GM18508 (cell line): ENCODE measurements around the gene RABGAP1.

Source experiments
- ATAC-seq: cut with Tn5 transposase; IDR thresholded peaks from one replicate; pipeline ENCODE4 v1.9.1; 2021; ENCODE audit warnings: moderate number of reproducible peaks; ENCODE audit not compliant: insufficient read depth, unreplicated experiment

The RABGAP1 gene

DNA sequence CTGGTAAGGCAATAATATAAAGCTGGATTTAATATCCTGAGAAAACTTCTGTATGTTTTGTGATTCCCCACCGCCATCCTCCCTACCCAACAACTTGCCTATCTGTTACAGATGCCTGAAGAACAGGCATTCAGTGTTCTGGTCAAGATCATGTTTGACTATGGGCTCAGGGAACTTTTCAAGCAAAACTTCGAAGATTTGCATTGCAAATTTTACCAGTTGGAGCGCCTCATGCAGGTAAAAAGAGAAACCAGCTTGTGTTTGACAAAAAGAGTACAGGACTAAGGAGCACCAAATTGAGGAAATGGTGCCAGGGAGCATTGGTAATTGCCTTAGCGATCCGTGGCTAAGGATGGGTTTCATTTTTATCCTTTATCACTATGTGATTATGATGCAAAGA, 132.6 kb downstream of the RABGAP1 start:
- no peak for ATAC-seq

DNA sequence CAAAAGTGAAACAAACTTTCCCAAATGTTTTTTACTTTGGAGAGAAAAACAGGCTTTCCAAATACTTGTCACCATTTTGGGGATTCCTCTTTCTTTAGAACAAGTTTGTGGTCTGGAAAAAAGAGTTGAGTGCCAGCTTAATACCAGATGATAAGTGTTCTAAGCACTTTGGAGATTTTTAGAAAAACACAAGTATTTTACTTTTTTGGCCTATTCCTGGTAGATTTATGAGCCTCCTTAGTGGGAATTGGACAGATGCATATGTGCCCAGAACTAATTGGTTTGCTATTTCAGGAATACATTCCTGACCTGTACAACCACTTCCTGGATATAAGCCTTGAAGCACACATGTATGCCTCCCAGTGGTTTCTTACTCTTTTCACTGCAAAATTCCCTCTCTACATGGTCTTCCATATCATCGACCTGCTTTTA, 133.2 kb downstream of the RABGAP1 start:
- ATAC-seq = no peak

DNA sequence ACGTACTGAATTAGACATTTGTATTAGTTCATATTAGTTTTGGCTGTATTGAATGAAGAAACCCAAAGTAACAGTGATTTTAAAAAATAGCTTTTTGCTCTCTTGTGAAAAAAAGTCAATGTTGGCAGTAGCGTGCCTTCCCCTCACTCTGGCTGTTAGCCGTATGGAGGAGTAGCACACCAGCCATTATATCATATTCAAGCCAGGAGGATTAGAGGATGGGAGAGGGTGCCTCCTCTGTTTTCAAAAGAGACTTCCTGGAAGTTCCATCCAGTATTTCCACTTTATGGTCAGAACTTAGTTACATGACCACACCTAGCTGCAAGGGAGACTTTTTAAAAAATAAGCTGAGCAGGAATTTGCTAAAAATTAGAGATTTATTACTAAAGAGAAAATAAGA, 133.8 kb downstream of the RABGAP1 start:
- no peak for ATAC-seq

DNA sequence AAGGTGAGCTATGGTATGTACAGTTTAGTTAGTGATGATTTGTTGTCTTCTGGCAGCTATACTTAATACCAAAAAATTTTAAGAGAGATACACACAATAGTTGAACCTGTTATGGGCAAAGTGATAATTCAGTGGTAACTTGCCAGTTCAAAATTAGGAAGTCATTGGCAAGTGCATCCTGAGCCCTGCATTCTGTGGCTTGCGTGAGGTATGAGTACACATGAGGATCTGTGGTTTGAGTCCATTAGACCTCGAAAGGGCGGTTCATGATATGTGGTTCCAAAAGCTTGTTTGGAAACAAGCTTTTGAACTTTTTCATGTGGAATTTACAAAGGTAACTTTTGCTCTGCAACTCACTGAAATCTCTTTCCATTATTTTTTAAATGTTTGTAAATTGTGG, 139.6 kb downstream of the RABGAP1 start:
- no peak for ATAC-seq

DNA sequence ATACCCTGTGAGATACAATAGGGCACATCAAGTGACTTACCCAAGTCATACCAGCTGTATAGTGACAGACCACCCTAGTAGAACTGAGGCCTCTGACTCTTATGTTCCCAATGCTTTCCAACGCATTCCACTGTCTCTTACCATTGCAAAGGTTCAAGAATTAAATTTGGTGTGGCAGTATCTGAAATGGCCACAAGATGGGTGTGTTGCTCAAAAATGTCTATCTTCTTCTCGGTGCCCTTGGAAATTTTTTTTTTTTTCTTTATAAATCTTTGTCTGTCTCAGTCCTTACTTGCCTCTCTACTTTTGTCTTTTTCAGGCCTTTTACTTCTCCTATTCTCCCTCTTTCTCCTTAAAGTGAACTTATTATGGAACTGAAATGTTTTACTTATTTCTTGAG, 141.0 kb downstream of the RABGAP1 start:
- no peak for ATAC-seq

DNA sequence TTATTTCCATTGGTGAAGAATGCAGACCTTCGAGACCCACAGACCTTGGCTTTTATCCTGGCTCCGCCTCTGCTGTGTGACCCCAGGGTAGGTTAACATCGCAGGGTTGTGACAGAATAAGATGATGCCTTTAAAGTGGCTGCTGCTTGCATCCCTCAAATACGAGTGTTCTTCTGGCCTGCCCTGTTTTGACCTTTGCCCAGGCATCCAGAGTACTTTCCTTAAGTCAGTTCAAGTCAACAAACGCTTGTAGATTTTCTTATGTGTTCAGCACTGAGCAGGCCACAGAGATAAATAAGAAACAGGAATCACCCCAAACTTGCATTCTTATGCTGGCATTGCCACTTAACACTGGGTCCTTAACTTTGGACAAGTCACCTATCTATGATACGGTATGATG, 142.9 kb downstream of the RABGAP1 start:
- ATAC-seq = no peak

DNA sequence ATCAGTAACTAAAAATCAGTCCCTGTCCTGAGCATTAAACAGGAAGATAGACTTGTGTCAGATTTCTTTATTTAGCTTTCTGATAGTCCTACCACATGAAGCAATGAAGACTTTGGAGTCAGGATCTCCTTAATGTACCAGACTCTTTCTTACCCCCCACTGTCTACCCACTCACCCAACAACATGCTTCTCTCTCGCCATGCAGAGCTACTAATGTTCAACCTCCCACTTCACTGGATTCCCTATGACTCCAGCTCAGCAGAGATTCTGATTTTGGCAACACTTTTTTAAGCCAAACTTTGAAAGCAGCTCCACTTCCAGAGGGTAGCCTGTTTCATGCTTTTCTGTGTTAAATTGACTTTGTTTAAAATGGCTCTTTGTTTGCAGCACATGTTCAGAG, 143.4 kb downstream of the RABGAP1 start:
- ATAC-seq = no peak

DNA sequence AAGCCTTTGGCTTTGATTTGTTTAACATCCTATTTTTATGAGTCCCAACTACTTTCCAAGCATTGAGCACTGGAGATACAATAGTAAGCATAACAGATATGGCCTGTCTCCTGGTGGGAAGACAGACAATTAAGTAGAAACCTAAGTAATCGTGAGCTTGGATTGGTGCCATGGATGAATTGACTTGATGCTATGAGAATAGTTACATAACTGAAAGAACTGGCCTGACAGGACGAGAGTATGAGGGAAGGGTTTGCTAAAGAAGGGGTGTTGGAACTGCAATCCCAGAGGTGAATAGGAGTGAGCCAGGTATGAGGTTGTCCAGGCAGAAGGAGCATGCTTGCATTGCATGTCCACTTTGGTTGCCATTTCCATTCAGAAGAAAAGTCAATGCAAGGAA, 145.1 kb downstream of the RABGAP1 start:
- ATAC-seq = no peak

DNA sequence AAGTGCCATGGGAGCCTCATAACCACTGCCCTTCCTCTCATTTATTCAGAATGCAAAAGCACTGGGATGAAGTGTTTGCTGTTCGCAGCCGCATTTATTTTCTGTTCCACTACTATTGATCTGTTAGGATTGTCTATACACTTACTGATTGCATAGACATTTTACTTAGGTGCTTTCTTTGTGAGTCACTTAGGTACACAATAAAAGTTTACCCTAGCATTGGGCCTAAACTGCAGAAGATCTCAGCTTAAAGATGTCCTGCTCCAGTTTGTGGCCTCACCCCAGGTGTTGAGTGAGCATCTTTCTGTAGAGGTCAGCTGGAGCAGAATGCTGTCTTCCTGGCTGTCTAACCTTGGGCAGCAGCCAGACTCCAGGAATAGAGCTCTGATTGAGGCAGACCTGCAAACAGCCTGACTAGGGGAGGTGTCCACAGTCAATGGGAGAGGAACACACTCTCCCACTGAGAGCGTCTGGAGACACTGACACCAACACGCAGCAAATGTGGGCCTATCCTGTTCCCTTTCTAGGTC, 146.6 kb downstream of the RABGAP1 start:
- no peak for ATAC-seq

DNA sequence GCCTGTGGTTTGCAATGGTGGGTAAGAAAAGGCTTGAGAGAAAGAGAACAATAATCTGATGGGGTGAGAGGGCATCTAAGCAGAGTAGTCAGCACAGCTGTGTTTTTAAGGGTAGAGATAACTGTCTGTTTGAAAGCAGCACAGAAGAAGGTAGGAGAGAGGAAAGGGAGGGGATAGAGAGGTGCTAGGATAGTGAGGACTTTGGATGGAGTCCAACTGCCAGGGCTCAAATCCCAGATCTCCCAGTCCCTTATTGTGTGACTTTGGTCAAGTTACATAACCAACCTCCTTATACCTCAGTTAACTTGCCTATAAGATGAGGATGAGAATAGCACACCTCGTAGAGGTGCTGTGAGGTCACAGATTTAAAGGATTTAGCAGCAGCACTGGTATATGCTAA, 148.2 kb downstream of the RABGAP1 start:
- no peak for ATAC-seq

DNA sequence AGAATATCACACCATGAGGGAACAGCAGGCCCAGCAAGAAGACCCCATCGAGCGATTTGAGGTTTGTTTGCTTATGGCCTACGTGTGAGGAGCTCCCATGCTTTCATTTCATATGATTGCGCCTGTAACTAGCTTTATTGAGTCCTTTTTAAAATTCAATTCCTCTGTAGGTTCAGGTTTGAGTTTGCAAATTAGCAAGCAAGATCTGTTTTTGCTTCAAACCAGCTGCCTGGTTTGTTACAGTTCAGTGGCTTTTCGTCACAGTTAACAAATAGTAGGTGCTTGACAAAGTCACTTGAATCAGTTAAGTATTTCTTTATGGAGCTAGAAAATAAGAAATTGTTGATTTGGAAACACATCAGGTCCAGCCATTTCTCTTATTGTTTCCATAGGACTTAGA, 149.0 kb downstream of the RABGAP1 start:
- ATAC-seq = no peak

DNA sequence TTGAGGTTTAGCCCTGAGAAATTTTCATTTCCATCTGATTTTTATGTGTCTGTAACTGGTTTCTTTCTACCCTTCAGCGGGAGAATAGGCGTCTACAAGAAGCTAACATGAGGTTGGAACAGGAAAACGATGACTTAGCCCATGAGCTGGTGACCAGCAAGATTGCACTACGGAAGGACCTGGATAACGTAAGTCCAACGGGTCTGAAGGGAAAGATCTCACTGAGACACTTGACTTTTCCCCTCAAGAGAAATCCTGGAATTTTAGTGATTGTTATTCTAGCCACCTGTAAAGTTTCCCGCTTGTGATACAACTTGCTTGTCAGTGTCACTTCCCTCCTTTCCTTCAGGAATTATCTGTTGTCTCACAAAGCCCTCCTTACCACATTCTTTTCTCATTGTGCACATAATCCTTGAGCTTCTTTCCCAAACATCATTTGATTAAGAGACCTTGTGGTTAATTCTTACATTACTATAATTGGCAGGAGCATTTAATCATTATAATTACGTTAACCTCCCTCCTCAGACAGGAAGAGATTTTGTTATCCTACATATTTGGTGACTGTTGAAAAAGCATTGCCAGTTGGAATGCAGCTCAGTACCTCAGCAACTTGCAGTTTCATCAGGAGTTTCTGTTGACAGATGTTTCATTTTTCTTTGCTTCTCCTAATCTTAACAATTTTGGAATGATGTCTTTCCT, 149.5 kb downstream of the RABGAP1 start:
- ATAC-seq = no peak

DNA sequence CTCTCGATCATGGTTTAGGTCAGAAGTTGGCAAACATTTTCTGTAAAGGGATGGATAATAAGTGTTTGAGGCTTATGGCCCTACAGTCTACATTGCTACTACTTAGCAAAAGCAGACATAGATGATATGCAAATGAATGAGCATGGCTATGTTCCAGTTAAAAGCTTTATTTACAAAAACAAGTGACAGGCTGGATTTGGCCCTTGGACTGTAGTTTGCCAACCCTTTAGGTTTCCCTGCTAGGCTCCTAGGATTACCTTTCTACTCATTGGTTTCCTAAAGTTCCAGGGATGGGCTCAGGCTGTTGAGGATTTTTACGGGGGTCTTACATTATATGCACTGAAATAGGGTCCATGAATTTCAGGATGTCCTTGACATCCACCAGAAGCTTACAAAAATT, 150.1 kb downstream of the RABGAP1 start:
- no peak for ATAC-seq

DNA sequence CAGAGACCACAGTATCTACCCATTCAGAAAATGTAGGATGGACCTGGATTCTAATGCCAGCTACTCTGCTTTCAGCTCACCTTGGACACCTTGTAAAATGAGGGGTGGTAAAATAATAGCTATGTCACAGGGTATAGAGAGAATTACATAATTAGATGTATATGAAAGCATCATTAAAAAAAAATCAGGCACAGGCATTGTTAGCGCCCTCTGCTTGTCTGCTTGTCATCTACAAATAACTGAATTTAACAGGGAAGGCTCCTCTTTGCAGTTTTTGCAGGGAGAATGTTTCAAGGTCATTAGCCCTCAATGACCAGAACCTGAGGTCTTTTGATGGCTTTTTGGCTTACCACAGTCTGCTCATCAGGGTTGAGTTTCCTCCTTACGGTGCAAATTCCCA, 150.6 kb downstream of the RABGAP1 start:
- ATAC-seq = no peak

DNA sequence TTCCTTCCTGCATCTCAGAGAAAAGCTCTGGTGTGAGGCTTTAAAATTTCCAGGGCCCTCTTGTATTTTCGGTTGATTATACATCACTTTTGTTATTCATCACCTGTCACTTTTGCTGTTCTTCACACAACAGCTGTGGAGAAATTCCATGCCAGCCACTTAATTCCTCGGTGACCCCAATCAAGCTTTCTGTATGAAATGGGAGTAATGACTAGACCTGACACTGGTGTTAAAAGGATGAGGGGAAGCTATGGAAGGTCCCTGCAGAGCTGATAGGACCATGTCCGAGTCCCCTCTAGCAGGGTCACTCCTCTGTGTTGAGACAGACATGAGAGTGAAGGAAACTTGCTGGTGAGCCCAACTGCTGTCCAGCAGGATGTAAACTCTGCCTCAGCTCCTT, 152.3 kb downstream of the RABGAP1 start:
- no peak for ATAC-seq

DNA sequence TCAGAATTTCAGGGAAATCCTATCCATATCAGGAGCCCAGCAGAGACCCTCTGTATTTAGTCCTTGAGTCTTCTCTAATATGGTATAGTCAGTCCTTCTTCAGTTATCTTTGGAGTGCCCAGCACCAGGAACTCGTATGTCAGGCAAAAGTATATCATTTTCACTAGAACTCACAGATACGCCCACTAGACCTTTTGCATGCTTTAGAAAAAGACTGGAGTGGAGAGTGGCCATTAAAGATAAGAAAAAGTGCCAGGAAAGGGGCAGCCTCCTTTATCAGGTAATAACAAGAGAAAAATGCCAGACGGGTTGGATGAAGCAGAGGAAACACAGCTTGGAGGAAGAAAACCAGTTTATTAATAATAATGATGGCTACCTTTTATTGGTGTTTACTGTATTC, 156.2 kb downstream of the RABGAP1 start:
- ATAC-seq = no peak

DNA sequence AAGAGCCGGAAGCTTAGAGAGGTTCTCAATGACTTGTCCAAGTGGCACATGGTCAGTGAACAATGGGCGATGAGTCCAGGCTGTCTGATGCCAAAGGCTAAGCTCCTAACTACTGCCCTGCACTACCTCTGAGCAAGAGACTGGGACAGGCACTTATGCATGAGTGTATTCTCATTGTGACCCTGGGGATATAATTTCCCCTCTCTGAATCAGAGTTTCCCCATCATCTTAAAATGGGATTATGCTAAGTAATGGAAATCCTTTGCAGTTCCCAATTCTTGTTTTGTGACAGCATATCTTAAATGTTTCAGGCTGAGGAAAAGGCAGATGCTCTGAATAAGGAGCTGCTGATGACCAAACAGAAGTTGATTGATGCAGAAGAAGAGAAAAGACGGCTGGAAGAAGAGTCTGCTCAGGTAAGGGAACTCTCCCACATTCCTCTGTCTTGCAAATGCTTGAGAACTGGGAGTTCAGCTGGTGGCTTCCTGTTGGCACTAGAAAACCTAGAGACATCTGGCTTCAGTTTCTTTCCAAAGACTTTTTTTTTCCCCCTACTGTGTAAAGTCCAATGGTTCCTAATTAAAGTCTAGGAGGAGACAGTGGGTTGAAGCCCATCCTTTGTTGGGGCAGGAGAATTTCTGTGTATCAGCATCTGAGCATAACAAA, 156.7 kb downstream of the RABGAP1 start:
- no peak for ATAC-seq

DNA sequence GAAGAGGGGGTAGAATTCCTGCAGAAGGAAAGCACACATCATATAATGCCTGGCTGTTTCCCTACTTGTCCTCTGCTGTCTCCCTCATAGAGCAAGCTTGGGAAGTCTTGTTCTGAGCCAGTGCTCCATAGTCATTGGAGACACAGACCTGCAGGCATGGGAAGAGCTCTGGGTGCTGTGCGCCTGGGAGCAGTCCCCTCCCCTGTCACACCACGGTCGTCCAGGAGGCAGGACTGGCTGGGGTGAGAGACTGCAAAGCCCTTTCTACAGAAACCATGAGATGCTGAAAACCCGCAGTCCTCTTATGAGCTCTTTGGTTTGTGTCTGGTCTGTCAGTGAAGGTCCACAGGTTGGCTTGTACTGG, 157.3 kb downstream of the RABGAP1 start:
- ATAC-seq = no peak

DNA sequence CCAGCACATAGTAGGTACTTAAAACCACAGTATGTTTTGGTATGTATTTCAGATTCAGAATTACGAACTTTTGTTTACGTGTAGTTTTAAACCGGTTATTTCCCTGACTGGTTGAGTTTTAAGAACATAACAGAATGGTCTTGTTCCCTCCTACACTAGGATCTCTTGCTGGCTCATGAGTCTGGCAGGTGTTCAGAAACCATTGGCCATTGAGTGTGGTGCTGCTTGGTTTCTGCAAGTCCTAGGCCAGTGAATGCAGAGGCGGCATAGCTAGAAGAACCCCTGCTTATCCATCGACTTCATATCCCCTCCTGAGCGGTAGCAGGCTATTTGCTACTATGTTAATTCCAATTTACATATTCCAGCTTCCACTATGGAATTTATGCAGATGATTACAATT, 158.2 kb downstream of the RABGAP1 start:
- ATAC-seq = no peak

DNA sequence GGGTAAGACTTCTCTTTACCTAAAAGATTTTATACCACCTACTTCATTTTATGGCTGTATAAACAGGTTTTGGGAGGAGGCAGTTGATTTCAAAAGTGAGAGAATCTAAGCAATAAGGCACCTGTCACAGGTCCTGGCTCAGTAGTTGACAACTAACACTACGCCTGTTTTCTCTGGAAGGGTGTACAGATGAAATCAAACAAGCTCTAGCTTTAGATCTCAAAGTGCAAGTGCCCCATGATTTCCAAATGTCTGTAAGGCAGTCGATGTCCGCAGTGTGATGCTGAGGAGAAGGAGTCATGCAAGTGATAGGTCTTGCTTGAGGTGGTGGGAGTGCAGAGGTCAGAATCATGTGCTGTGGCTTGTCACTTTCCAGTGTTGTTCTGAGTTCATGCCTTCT, 158.7 kb downstream of the RABGAP1 start:
- no peak for ATAC-seq

DNA sequence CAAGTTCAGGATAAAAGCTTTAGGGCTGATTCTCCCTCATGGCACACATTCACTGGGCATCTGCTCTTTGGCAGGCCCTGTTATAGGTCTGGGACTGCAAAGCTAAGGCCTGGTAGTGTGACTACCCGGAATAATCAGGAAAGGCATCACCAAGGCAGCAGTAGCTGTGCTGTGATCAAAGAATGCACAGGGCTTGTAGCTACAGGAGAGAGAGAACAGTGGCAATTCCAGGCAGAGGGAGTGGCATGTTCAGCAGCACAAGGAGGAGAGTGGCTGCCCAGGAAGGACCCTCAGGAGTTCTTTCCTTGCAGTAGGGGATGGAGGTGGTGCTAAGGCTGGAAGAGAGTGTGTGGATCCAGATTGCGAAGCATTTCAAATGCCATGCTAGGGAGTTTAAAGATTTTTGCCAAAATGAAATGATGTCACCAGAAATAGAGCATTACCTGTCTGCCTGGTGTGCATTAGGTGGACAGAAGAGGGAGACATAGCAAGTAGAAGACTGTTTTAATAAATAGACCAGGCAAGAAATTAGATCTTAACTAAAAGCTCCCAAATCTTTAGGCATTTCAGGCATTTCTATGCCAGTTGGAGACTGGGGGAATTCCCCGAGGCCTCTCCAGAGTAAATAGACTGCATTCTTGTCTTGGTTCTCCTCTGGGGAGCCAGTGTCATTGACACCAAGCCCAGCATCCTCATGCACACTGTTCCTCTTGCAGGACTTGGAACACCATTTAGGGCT, 161.7 kb downstream of the RABGAP1 start:
- ATAC-seq = no peak
